GM15510 (cell line): Measurements from ENCODE around the gene DDX24.

ENCODE experiments used
- POLR2A ChIP-seq: IDR thresholded peaks from 3 replicates; pipeline ENCODE4 v1.6.1; 2011; ENCODE audit warnings: borderline replicate concordance; ENCODE audit not compliant: insufficient read length; ENCODE audit errors: extremely low read depth

The DDX24 gene, protein sequence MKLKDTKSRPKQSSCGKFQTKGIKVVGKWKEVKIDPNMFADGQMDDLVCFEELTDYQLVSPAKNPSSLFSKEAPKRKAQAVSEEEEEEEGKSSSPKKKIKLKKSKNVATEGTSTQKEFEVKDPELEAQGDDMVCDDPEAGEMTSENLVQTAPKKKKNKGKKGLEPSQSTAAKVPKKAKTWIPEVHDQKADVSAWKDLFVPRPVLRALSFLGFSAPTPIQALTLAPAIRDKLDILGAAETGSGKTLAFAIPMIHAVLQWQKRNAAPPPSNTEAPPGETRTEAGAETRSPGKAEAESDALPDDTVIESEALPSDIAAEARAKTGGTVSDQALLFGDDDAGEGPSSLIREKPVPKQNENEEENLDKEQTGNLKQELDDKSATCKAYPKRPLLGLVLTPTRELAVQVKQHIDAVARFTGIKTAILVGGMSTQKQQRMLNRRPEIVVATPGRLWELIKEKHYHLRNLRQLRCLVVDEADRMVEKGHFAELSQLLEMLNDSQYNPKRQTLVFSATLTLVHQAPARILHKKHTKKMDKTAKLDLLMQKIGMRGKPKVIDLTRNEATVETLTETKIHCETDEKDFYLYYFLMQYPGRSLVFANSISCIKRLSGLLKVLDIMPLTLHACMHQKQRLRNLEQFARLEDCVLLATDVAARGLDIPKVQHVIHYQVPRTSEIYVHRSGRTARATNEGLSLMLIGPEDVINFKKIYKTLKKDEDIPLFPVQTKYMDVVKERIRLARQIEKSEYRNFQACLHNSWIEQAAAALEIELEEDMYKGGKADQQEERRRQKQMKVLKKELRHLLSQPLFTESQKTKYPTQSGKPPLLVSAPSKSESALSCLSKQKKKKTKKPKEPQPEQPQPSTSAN

DNA sequence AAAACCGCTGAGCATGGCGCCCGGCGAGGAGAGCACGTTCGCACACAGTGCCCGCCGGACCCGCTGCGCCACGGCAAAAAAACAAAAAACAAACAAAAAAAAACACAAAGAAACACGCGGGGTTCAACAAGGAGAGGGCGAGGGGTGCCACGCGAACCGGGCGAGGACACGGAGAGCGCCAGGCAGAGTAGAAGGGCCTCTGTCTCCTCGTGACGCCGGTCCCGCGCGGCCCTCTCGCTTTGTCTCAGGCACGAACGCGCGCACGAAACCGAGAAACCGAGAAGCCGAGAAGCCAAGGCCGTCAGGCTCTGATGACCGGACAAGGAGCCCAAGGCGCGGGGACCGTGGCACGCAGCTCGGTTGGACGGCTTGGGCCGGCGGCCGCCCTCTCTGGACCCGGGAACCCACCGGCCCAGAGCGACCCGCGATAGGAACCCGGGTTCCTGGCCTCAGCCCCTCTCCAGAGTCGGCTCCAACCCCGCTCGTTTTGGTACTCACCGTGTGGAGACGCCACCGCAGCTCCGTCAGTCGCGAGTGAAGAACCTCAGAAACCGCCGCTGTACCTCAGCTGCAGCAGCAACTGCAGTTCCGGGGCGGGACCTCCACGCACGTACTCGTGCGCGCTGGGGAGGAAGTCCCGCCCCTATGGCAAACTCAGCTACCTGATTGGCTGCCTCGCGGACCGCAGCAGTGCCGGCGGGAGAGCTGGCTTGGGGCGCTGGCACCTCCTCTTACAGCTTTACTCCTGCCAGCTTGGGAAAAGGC lies at the start of gene DDX24, which contains the start of gene IFI27L1:
DDX24 (minus strand) TSS at position 582 of the 765 bp plus-strand sequence. CDS start 1,460 bp downstream, outside the sequence.
IFI27L1 (plus strand) TSS at position 690 of the 765 bp plus-strand sequence. CDS start 15,628 bp downstream, outside the sequence.
- peak; percentile 95 for TF ChIP-seq POLR2A

DNA sequence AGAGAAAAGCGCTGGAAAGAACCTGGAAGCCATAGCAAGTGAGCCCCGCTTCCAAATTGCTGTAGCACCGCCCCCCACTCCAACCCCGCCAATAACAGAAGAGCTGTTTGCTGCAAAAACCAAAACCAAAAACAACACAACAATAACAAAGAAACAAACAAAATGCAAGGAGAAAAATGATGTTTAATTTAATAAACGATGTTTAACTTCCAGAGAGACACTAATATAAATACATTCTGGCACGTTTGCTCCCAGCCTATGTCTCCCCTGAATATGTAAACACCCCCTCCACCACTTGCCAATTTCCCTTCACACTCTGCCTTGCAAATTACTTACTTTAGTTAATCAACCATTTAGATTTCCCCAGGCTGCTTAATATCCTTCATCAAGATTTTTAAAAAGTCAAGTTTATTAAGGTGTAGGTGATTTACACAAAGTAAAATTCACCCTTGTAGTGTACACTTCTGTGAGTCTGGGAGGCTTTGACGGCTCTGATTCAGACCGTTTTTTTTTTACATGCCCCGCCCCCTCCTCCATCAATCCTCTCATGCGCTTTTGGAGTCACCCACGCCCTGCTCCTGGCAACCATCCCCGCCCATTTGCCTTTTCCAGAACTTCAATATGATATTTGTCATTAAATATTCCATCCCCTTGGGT lies 48.9 kb upstream of the DDX24 start:
- TF ChIP-seq POLR2A = no peak

DNA sequence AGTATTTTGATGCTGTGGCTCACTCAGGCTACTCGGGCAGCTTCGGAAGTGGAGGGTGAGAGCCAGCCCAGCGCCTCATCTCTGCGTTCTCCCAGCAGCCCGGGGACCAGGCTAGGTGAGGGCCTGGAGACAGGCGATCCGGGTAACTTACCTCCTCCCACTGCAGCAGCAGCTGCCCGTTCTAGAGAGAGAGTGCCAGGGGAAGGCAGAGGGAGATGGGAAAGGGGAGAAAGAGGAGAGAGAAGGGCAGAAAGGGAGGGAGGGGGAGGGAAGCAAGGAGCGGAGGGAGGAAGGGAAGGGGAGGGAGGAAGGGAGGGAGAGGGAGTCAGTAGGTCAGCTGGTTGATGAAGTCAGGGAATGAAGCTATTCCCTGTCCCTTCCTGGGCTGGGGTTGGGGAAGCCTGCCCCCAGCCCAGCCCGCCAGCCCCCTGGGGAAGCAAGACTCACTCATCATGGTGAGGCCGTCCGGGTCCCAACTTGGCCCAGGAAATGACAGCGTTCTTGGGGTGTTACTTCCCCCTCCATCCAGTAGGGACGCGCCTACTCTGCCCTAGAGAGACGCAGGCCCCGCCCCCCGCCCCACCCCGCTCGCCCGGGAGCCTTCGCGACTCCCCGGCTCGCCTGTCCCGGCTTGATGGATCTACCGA lies 48.2 kb upstream of the DDX24 start, which contains the start of gene IFI27L2:
IFI27L2 (minus strand) TSS at position 494 of the 647 bp plus-strand sequence; CDS start at position 454, 40 bp downstream.
- TF ChIP-seq POLR2A = peak; percentile 74

DNA sequence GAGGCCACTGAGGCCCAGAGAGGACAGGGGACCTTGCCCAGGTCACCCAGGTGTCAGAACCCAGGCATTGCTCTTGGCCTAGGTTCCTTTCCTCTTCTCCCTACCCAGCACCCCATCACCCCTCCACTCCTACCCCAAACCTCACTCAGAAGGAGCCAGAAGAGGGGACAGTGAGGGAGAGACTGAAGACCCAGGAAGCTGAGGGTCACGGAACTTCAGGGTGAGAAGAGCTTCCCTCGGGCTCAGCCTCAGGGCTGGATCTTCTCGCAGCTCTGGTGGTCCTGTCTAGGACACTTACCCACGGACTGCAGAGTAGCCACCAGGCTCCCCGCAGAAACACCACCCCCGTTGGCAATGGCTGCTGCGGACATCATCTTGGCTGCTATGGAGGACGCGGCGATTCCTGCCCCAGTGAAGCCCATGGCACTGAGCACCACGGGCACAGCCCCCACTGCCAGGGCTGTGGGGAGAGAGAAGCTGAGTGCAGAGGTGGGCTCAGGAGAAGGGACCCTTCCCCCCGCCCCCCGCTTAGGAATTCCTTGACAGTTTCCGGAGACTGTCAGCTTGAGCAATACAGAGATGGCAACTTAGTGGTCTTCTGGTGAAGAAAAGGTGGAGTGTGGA lies 47.3 kb upstream of the DDX24 start:
- no peak for TF ChIP-seq POLR2A

DNA sequence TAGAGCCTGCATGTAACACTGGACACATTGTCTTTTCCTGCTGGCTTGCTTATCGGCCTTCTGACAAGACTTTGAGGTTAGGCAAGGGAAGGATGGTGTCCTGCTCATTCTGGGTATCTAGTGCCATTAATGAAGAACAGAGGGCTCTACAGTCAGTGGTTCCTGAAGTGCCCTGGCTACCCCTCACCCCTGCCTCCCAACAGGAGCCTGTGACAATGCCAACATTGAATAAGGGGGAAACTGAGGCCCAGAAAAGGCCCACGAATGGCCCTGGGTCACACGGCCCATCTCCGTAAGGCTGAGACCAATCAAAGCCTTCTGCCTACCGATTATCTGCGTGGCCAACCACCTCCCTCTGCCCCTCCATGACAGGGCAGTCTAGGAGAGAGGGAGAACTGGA lies 46.3 kb upstream of the DDX24 start:
- no peak for TF ChIP-seq POLR2A

DNA sequence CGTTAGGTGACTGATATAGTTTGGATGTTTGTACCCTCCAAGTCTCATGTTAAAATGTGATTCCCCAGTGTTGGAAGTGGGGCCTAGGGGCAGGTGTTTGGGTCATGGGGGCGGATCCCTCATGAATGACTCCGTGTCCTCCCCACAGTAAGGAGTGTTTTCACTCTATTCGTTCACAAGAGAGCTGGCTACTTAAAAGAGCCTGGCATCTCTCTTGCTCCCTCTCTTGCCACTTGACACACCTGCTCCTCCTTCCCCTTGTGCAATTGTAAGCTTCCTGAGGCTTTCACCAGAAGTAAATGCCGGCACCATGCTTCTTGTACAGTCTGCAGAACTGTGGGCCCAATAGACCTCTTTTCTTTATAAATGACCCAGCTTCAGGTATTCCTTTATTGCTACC lies 45.8 kb upstream of the DDX24 start:
- no peak for TF ChIP-seq POLR2A

DNA sequence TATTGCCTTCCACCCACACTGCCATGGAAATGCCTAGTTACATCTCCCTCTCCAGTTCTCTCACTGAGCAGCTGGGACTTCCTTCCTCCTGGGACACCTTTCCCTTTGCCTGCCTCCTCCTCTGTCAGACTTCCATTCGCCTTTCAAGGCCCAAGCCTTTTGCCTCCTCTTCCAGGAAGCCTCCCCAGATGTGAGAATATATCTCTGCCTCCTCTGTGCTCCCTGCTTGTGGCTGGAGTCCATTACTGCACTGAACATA lies 45.3 kb upstream of the DDX24 start:
- TF ChIP-seq POLR2A = no peak

DNA sequence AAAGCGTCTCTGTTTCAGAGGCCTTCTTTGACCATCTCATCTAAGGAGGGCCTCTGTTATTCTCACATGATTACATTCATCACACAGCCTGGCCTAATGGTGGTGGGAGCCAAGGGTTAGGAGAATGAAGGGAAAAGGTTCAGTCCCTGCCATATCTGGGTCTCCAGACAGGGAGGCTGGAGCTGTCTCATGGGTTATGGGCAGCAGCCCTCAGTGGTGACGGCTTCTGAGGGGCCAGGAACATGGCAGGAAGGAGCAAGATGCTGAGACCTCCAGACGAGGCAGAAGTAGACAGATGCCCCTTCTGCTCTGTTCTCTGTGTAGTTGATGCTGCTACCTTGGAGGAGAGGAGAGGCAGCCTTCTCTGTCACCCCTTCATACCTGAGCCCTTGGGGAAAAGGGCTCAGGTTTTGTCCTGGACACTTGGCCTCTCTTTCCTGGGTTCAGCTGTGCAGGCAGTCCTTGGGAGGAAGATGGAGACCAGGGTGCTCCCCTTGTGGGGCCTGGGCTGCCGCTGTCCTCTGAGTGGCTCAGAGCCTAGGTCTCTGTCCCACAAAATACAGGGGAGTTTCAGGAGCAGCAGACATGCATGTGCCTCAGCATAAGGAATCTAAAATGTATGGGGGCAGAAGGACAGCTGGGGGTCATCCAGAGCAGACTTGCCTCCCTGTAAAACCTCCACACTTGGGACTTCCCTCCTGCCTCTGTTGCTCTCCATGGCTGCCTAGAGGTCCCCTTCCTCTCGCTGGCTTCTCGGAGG lies 44.8 kb upstream of the DDX24 start:
- TF ChIP-seq POLR2A = no peak

DNA sequence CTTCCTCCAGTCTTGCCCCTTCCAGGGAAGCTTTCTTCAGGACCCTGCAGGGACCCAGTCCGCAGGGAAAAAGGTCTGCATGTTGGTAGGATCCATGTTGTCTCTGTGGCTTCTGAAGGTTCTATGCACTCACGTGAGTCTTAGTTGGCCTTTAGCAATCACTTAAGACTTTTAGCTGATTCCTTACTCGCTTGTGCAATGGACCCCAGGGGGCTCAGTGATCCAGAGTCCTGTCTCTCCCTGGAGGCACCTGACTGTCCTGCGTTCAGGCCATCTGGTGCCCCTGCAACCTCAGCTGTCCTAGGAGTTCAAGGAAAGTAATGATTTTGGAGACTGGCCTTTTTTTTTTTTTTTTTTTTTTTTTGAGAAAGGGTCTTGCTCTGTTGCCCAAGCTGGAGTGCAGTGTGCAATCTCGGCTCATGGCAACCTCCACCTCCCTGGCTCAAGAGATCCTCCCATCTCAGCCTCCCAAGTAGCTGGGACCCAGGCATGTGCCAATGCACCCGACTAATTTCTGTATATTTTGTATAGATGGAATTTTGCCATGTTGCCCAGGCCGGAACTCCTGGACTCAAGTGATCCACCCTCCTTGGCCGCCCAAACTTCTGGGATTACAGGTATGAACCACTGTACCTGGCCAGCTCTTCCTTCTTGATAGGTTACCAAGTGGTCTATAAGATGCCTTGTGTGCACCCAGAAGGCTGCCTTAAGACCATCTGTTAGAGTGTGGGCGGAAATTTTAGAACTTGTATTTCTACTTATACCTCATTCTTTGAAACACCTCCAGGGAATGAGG lies 43.8 kb upstream of the DDX24 start:
- no peak for TF ChIP-seq POLR2A

DNA sequence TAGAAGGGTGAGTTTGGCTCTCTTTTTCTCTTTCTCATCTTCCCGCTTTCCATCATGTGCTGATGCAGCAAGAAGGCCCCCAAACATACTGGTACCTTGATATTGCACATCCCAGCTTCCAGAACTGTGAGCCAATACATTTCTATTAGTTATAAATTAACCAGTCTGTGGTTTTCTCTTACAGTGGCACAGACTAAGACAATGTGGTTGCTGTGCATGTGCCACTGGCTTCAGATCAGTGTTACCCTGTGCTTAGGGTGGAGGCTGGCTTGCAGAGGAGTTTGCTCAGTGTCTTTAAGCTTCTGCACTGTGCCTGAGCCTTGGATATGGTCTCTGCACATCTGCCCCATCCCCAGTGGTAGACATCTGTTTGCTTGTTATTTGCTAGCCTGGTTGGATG lies 42.9 kb upstream of the DDX24 start:
- TF ChIP-seq POLR2A = no peak

DNA sequence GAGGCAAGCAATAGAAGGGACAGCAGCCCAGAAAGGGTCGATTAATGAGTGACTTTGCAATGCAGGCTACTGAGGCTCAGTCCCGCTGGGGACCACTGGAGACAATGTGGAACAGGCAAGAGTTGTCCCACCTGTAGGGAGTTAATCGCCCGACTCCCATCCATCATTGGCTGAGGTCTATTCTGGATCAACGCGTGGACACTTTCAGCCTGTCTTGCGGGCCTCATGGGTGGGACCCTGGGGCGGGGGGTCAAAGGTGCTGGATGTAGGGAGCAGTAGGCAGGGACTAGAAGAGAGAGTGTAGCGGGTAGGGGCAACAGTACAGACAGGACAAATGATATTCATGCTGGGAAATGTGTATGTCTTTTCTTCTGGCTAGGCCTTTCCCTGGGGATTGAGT lies 42.3 kb upstream of the DDX24 start:
- TF ChIP-seq POLR2A = no peak

DNA sequence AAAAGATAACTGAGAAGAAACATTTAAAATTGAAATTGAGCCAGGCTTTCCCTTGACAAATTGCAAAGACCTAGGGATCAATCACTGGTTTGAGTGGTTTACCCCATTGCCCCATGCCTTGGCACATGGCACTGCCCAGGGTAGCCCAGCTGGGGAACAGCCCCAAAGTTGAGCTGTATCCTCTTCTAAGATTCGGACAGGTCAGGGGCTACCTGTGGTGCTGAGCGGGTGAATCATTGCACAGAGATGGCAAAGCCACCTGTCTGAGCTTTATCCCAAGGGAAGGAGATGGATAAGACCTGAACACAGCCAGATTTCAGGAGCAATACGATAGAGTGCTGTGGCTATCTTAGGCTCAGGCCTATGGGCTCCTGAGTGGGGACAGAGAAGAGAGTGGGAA lies 41.4 kb upstream of the DDX24 start:
- TF ChIP-seq POLR2A = no peak

DNA sequence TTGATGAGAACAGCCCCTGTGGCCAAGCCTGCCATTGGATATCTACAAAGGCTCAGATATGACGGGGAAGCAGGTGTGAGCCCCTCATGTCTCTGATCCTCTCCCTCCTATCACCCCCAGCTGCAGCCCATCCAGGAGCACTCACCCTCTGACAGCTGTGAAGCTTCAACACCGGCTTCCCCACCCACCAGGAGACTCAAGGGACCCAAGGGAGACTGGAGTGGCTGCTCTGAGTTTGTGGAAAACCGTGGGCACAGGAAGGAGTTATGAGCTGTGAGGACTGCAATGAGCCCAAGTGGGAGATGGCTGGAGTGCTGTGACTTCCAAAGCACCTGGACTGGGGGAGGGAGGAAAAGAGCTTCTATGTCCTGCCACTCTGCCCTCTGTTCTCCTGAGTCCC lies 40.5 kb upstream of the DDX24 start:
- no peak for TF ChIP-seq POLR2A
